ENCODE data around the gene UBA6. TPM values are rescaled to one million over a fixed set of nuclear protein-coding genes. Genes with fewer than 3 reads are reported as not detected.

Gene UBA6
- polyA plus RNA-seq, 1 of the 3 experiments (the other 2 are of a cell fraction), result 51.0 TPM

- no peak overlapping the region for H3K4me3 ChIP-seq (ENCODE audit: low read depth in 2 of 2, low read length in 1 of 2)
- CTCF ChIA-PET, result interaction anchor here (1.0 to 1.4 kb wide), 3 partner anchors 8 to 27 kb away, joined by 3 to 6 read pairs (median 4); no protein-coding TSS in a partner anchor
- WGBS (ENCODE audit: low lambda C conversion rate), result 86% methylated on average over 1 of the region's 3 CpGs
These were observed 19.1 kb upstream of the UBA6 start for GRCh38 chr4:67719953-67720617.

More at GRCh38 chr4:67719953-67720617, 19.1 kb upstream of the UBA6 start:
- no peaks in the 10 kb centered on the region for H3K9me3 ChIP-seq
- TF ChIP-seq JUND (IDR thresholded peaks at IDR 0.05), result no peak
- TF ChIP-seq RFX5 (IDR thresholded peaks at IDR 0.05; ENCODE audit: low read length), result no peak
- TF ChIP-seq GABPA (IDR thresholded peaks at IDR 0.05; ENCODE audit: low read depth), result no peak
- TF ChIP-seq NFIC (IDR thresholded peaks at IDR 0.05; ENCODE audit: borderline replicate concordance), result no peak
- no peak for TF ChIP-seq NRF1 (IDR thresholded peaks at IDR 0.05; ENCODE audit: low read depth, low read length)
- TF ChIP-seq CHD2 (IDR thresholded peaks at IDR 0.05; ENCODE audit: low read length, partially characterized antibody), result no peak
- TF ChIP-seq YY1 (IDR thresholded peaks at IDR 0.05; ENCODE audit: low read depth), result no peak
- no peak for TF ChIP-seq POLR2AphosphoS5 (IDR thresholded peaks at IDR 0.05; ENCODE audit: low read depth, low read length)
- no peak for TF ChIP-seq TCF12 (IDR thresholded peaks at IDR 0.05)
- no peak for TF ChIP-seq GATA2 (CRISPR knock-in tag; IDR thresholded peaks at IDR 0.05)
- TF ChIP-seq FOSL2 (IDR thresholded peaks at IDR 0.05; ENCODE audit: borderline replicate concordance, low read depth), result no peak
- no peak for TF ChIP-seq EZH2phosphoT487 (IDR thresholded peaks at IDR 0.05; ENCODE audit: borderline replicate concordance, low read depth)
- TF ChIP-seq REST (IDR thresholded peaks at IDR 0.05; ENCODE audit: low read depth, low read length), result no peak
- no peak for TF ChIP-seq TAF1 (IDR thresholded peaks at IDR 0.05; ENCODE audit: borderline replicate concordance, low read depth, low read length)
- TF ChIP-seq USF2 (IDR thresholded peaks at IDR 0.05; ENCODE audit: borderline replicate concordance, low read depth, low read length), result no peak
- no peak for TF ChIP-seq MXI1 (IDR thresholded peaks at IDR 0.05; ENCODE audit: low read depth, low read length)
- TF ChIP-seq RAD21 (IDR thresholded peaks at IDR 0.05; ENCODE audit: low read length), result no peak
- no peak for TF ChIP-seq SIN3A (IDR thresholded peaks at IDR 0.05; ENCODE audit: borderline replicate concordance, low read depth, low read length)
- TF ChIP-seq CTCF (IDR thresholded peaks at IDR 0.05), result no peak
- H3K9ac ChIP-seq, result no peak overlapping the region
- DNase-seq, result no peak
- H3K27ac ChIP-seq (ENCODE audit: low read depth in 2 of 2, low read length in 1 of 2), result no peak overlapping the region
- no peak overlapping the region for H3K4me2 ChIP-seq
- H3K4me1 ChIP-seq (ENCODE audit: control insufficient read depth in 1 of 2, insufficient read depth in 2 of 2, low read depth in 1 of 2, low read length in 1 of 2), result peaks cover 0 to 14% of the 10 kb centered on the region in 2 experiments; a peak in 2 of 4 replicates
- H4K20me1 ChIP-seq (ENCODE audit: insufficient read depth), result no peaks in the 10 kb centered on the region
- no peak overlapping the region for H2AFZ ChIP-seq (ENCODE audit: low read depth)
- peaks cover under 1% of the 10 kb centered on the region for H3F3A ChIP-seq (replicated peaks; ENCODE audit: insufficient read depth)
- H3K79me2 ChIP-seq (ENCODE audit: insufficient read depth), result peaks cover 4% of the 10 kb centered on the region; the same call in 1 of the 2 replicates
- peaks cover 0 to 6% of the 10 kb centered on the region in 2 experiments for H3K36me3 ChIP-seq (replicated peaks in 1 of 2; ENCODE audit: control insufficient read depth in 1 of 2, insufficient read depth in 2 of 2, low read length in 1 of 2)
- no peaks in the 10 kb centered on the region for H3K27me3 ChIP-seq (ENCODE audit: insufficient read depth)
- no peaks in the 10 kb centered on the region for H3K9me2 ChIP-seq
- POLR2A ChIA-PET, result no interaction called here
